T-helper 9 cell (primary cell): ENCODE data around the gene SMYD4.
"Not testable (repeated sequence)": the region's sequence is repeated elsewhere in the genome, so short reads cannot be mapped to it uniquely, and the experiment has no call there.

Source experiments
- DNase-seq: peaks from one replicate; pipeline ENCODE4 v3.0.0-alpha.2; 2020

SMYD4 gene

GRCh38 chr17:1829216-1829591 is 498 bp downstream of the SMYD4 start:
- peak; percentile 4 for DNase-seq

- no peak for DNase-seq
These were observed 9.0 kb downstream of the SMYD4 start for GRCh38 chr17:1820528-1821252.

- no peak for DNase-seq
These were observed 16.6 kb downstream of the SMYD4 start for GRCh38 chr17:1813088-1813487.

- no peak for DNase-seq
These were observed 19.1 kb downstream of the SMYD4 start for GRCh38 chr17:1810450-1811103.

- DNase-seq: not testable (repeated sequence)
These were observed 19.9 kb downstream of the SMYD4 start for GRCh38 chr17:1809815-1810214.

- DNase-seq: no peak
These were observed 21.1 kb downstream of the SMYD4 start for GRCh38 chr17:1808644-1809043.

GRCh38 chr17:1807890-1808289 is 21.8 kb downstream of the SMYD4 start:
- no peak for DNase-seq

- no peak for DNase-seq
These were observed 26.4 kb downstream of the SMYD4 start for GRCh38 chr17:1803280-1803679.

GRCh38 chr17:1802429-1802828 is 27.3 kb downstream of the SMYD4 start:
- DNase-seq: no peak

- DNase-seq: no peak
These were observed 29.0 kb downstream of the SMYD4 start for GRCh38 chr17:1800712-1801111.

- DNase-seq: no peak
These were observed 29.5 kb downstream of the SMYD4 start for GRCh38 chr17:1800240-1800639.

GRCh38 chr17:1797846-1798245 is 31.9 kb downstream of the SMYD4 start:
- DNase-seq: not testable (repeated sequence)

- DNase-seq: no peak
These were observed 32.4 kb downstream of the SMYD4 start for GRCh38 chr17:1797323-1797722.

- no peak for DNase-seq
These were observed 32.9 kb downstream of the SMYD4 start for GRCh38 chr17:1796800-1797199.

- DNase-seq: no peak
These were observed 36.3 kb downstream of the SMYD4 start for GRCh38 chr17:1793447-1793806.

- DNase-seq: no peak
These were observed 36.9 kb downstream of the SMYD4 start for GRCh38 chr17:1792495-1793446.

GRCh38 chr17:1789936-1790335 is 39.8 kb downstream of the SMYD4 start:
- DNase-seq: no peak

GRCh38 chr17:1787301-1787902 is 42.3 kb downstream of the SMYD4 start:
- DNase-seq: no peak

GRCh38 chr17:1786708-1787107 is 43.0 kb downstream of the SMYD4 start:
- DNase-seq: no peak

GRCh38 chr17:1785930-1786329 is 43.8 kb downstream of the SMYD4 start:
- DNase-seq: no peak

GRCh38 chr17:1783834-1784611 is 45.7 kb downstream of the SMYD4 start:
- no peak for DNase-seq

- DNase-seq: no peak
These were observed 46.4 kb downstream of the SMYD4 start for GRCh38 chr17:1783271-1783670.
